Measurements from ENCODE around the gene TM9SF1. TPM values are rescaled to one million over a fixed set of nuclear protein-coding genes. Genes with fewer than 3 reads are reported as not detected.

Gene TM9SF1
- total RNA-seq, 6 experiments from 2014 or later, result 68.1 to 80.4 (median 71.0) TPM

DNA sequence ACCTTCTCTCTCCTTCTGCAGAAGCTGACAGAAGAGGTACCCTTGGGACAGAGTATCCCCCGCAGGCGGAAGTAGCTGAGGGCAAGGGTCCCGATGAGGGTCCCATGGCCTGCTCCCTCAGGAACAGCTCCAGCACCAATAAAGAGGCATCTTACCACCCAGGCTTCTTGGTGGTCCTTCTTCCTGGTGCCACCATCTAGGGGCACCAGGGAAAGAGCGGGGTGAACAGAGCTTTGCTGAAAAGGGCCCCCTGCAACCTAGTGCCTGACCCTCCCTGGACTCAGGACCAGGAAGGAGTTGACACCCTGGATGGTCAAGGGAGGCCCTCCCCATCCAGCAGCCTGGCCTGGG, 34.8 kb downstream of the TM9SF1 start:
- TF ChIP-seq, protein P1, sequence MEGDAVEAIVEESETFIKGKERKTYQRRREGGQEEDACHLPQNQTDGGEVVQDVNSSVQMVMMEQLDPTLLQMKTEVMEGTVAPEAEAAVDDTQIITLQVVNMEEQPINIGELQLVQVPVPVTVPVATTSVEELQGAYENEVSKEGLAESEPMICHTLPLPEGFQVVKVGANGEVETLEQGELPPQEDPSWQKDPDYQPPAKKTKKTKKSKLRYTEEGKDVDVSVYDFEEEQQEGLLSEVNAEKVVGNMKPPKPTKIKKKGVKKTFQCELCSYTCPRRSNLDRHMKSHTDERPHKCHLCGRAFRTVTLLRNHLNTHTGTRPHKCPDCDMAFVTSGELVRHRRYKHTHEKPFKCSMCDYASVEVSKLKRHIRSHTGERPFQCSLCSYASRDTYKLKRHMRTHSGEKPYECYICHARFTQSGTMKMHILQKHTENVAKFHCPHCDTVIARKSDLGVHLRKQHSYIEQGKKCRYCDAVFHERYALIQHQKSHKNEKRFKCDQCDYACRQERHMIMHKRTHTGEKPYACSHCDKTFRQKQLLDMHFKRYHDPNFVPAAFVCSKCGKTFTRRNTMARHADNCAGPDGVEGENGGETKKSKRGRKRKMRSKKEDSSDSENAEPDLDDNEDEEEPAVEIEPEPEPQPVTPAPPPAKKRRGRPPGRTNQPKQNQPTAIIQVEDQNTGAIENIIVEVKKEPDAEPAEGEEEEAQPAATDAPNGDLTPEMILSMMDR (IDR thresholded peaks at IDR 0.05), result no peak
- peaks cover 30% of the 10 kb centered on the region for H3K36me3 Mint-ChIP-seq (ENCODE audit: low read depth)
- H3K27ac Mint-ChIP-seq, result peak overlapping the region; percentile 89

DNA sequence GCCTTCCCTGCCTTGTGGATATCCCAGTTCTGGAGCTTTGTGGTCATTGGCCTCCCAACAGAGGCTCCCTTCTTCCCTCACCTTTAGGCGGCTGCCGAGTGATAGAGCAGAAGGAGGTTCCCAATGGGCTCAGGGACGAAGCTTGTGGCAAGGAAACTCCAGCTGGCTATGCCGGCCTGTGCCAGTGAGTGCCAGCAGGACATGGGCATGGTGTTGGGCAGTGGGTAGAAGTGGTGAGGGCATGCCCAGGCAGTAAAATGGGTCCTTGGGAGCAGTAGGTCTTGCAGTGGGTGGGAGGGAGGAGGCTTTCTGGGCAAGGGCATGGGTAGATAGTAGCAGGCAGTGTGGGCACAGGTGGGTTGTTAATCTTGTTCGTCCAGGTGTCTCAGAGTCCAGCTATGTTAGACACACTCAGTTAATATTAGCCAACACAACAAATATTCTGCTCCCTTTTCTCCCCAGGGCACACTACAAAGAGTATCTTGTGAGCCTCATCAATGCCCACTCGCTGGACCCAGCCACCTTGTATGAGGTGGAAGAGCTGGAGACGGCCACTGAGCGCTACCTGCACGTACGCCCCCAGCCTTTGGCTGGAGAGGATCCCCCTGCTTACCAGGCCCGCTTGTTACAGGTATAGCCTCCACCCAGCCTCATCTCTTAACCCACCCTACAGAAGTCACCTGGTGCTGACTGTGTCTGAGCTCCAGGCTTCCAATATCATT, 35.3 kb downstream of the TM9SF1 start:
- Mint-ChIP-seq H3K36me3 (ENCODE audit: low read depth) (peaks cover 30% of the 10 kb centered on the region), H3K27ac (peak overlapping the region; percentile 36), H3K27me3 (ENCODE audit: insufficient read depth) (peaks cover 3% of the 10 kb centered on the region; the same call in 1 of the 2 replicates), H3K9me3 (no peaks in the 10 kb centered on the region), H3K4me3 (no peak overlapping the region), H3K4me1 (ENCODE audit: low read depth) (peaks cover 26% of the 10 kb centered on the region)
- TF ChIP-seq, protein P1 (IDR thresholded peaks at IDR 0.05), result no peak
- no peak for DNase-seq

More for the DNA sequence above, 34.8 kb downstream of the TM9SF1 start:
- no peak for DNase-seq
- peaks cover 26% of the 10 kb centered on the region for H3K4me1 Mint-ChIP-seq (ENCODE audit: low read depth)
- H3K9me3 Mint-ChIP-seq, result no peaks in the 10 kb centered on the region
- H3K4me3 Mint-ChIP-seq, result no peak overlapping the region
- H3K27me3 Mint-ChIP-seq (ENCODE audit: insufficient read depth), result peaks cover 3% of the 10 kb centered on the region; the same call in 1 of the 2 replicates

DNA sequence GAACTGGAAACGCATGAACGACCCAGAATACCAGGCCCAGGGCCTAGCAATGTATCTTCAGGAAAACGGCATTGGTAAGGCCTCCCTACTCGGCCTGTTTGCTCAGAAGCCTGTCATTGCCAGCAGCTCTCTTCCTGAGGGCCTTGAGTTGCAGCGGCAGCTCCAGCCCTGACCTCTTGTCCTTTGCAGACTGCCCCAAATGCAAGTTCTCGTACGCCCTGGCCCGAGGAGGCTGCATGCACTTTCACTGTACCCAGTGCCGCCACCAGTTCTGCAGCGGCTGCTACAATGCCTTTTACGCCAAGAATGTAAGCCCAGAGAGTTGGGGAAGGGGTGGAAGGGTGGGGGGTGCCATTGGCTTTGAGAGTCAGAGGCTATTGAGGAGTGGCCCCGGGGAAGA, 37.9 kb downstream of the TM9SF1 start:
- TF ChIP-seq, protein P1 (IDR thresholded peaks at IDR 0.05), result no peak
- Mint-ChIP-seq H3K27me3 (ENCODE audit: insufficient read depth) (peaks cover 3% of the 10 kb centered on the region; the same call in 1 of the 2 replicates), H3K4me1 (ENCODE audit: low read depth) (peaks cover 18% of the 10 kb centered on the region), H3K27ac (no peak overlapping the region), H3K9me3 (no peaks in the 10 kb centered on the region), H3K4me3 (no peak overlapping the region), H3K36me3 (ENCODE audit: low read depth) (peaks cover 34% of the 10 kb centered on the region)
- no peak for DNase-seq

DNA sequence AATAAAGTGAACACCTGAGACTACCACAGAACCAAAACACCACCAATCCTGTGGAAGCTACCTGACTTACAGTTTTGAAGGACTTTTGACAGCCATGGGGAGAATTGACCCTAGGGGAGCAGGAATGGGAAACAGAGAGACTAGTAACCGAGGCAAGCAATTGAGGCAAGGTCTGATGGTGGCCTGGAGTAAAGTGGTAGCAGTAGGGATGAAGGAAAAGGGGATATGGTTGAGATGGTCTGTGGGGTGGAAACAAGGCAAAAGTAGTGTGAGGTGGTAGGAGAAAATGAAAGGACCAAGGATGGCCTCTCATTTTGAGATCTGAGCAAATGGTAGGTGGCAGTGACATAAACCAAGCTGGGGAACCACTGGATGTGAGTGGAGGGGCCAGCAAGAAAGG, 38.4 kb downstream of the TM9SF1 start:
- Mint-ChIP-seq H3K27me3 (ENCODE audit: insufficient read depth) (peaks cover 3% of the 10 kb centered on the region; the same call in 1 of the 2 replicates), H3K27ac (no peak overlapping the region), H3K9me3 (no peaks in the 10 kb centered on the region), H3K36me3 (ENCODE audit: low read depth) (peaks cover 29% of the 10 kb centered on the region), H3K4me1 (ENCODE audit: low read depth) (peaks cover 13% of the 10 kb centered on the region), H3K4me3 (no peak overlapping the region)
- TF ChIP-seq, protein P1 (IDR thresholded peaks at IDR 0.05), result no peak
- DNase-seq, result no peak

DNA sequence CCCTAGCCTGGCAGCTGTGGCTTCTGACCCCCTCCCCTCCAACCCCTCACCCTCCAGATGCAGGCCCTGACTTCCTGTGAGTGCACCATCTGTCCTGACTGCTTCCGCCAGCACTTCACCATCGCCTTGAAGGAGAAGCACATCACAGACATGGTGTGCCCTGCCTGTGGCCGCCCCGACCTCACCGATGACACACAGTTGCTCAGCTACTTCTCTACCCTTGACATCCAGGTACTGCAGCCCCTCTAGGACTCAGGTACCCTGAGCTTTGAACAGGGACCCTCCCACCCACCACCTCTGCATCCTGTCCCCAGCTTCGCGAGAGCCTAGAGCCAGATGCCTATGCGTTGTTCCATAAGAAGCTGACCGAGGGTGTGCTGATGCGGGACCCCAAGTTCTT, 40.1 kb downstream of the TM9SF1 start:
- Mint-ChIP-seq H3K27ac (no peak overlapping the region), H3K9me3 (no peaks in the 10 kb centered on the region), H3K36me3 (ENCODE audit: low read depth) (peaks cover 28% of the 10 kb centered on the region), H3K4me1 (ENCODE audit: low read depth) (no peaks in the 10 kb centered on the region), H3K27me3 (ENCODE audit: insufficient read depth) (peaks cover 3% of the 10 kb centered on the region; the same call in 1 of the 2 replicates), H3K4me3 (no peak overlapping the region)
- TF ChIP-seq, protein P1 (IDR thresholded peaks at IDR 0.05), result no peak
- DNase-seq, result no peak

All from HFFc6 (cell line).